Central memory CD8-positive, alpha-beta T cell (primary cell): ENCODE measurements around the gene STRC.

Experiments used
- ATAC-seq: fragments of 150-1000 bp; cut with Tn5 transposase; replicated peaks from 2 replicates; pipeline ENCODE4 v1.10.0; 2022; ENCODE audit warnings: mild to moderate bottlenecking, moderate FRiP score, moderate number of reproducible peaks; ENCODE audit not compliant: poor library complexity, severe bottlenecking; ENCODE audit errors: extremely low read depth
- DNase-seq, 2 donors: peaks; one replicate each; pipeline ENCODE4 v3.0.0; 2021; ENCODE audit warnings: low spot score in 2 of 2
- H3K27ac Mint-ChIP-seq: one replicate; pipeline ENCODE4 v1.8.0; 2022; ENCODE audit warnings: low read depth, mild to moderate bottlenecking, moderate library complexity, mixed read lengths
- H3K27me3 Mint-ChIP-seq: one replicate; pipeline ENCODE4 v1.8.0; 2022; ENCODE audit warnings: mixed read lengths
- H3K36me3 Mint-ChIP-seq: one replicate; pipeline ENCODE4 v1.8.0; 2022; ENCODE audit warnings: mild to moderate bottlenecking, moderate library complexity, mixed read lengths; ENCODE audit not compliant: insufficient read depth
- H3K4me1 Mint-ChIP-seq: one replicate; pipeline ENCODE4 v1.8.0; 2022; ENCODE audit warnings: mixed read lengths
- H3K4me3 Mint-ChIP-seq: one replicate; pipeline ENCODE4 v1.8.0; 2022; ENCODE audit warnings: mild to moderate bottlenecking, moderate library complexity, mixed read lengths
- H3K9me3 Mint-ChIP-seq: one replicate; pipeline ENCODE4 v1.8.0; 2022; ENCODE audit warnings: mixed read lengths

STRC gene

GRCh38 chr15:43550527-43551363 is 67.9 kb downstream of the STRC start:
- H3K4me3 Mint-ChIP-seq = no peak overlapping the region
- no peaks in the 10 kb centered on the region for H3K4me1 Mint-ChIP-seq
- peaks cover 12% of the 10 kb centered on the region for H3K36me3 Mint-ChIP-seq
- ATAC-seq (no peak), DNase-seq (no peak)
- H3K27ac Mint-ChIP-seq = no peak overlapping the region
- no peaks in the 10 kb centered on the region for H3K27me3 Mint-ChIP-seq
- H3K9me3 Mint-ChIP-seq = no peaks in the 10 kb centered on the region
